KMS-11 (cell line): ENCODE measurements around the gene MED15.

ENCODE experiments used
- H2AFZ ChIP-seq: fragments of 200-600 bp; sonication (generic); 2 replicates; pipeline ENCODE4 v1.6.1; 2016; ENCODE audit warnings: antibody characterized with exemption, mixed run types, low read depth
- H3K27ac ChIP-seq: fragments of 200-600 bp; sonication (generic); 2 replicates; pipeline ENCODE4 v1.6.1; 2016; ENCODE audit warnings: mild to moderate bottlenecking, mixed run types
- H3K27me3 ChIP-seq: fragments of 200-600 bp; sonication (generic); 2 replicates; pipeline ENCODE4 v1.6.1; 2017; ENCODE audit warnings: mild to moderate bottlenecking, low read depth, mixed run types, moderate library complexity; ENCODE audit not compliant: insufficient read depth
- H3K36me3 ChIP-seq: fragments of 200-600 bp; sonication (generic); 2 replicates; pipeline ENCODE4 v1.6.1; 2017; ENCODE audit warnings: mild to moderate bottlenecking, mixed run types; ENCODE audit not compliant: insufficient read depth
- H3K4me1 ChIP-seq: fragments of 200-600 bp; sonication (generic); 2 replicates; pipeline ENCODE4 v1.6.1; 2016; ENCODE audit warnings: mild to moderate bottlenecking, low read depth, mixed run types; ENCODE audit not compliant: poor library complexity, severe bottlenecking
- H3K4me2 ChIP-seq: fragments of 200-600 bp; sonication (generic); 2 replicates; pipeline ENCODE4 v1.7.0; 2016; ENCODE audit warnings: mild to moderate bottlenecking, mixed run types
- H3K4me3 ChIP-seq: fragments of 200-600 bp; sonication (generic); IDR thresholded peaks from 2 replicates; pipeline ENCODE4 v1.6.1; 2017; ENCODE audit warnings: low read depth, low read length, mixed read lengths; ENCODE audit not compliant: insufficient read depth
- H3K79me2 ChIP-seq: fragments of 200-600 bp; sonication (generic); 2 replicates; pipeline ENCODE4 v1.6.1; 2016; ENCODE audit warnings: low read depth, mixed run types; ENCODE audit not compliant: insufficient read depth
- H3K9ac ChIP-seq: fragments of 200-600 bp; sonication (generic); 2 replicates; pipeline ENCODE4 v1.6.1; 2016; ENCODE audit warnings: mild to moderate bottlenecking, mixed run types
- H4K20me1 ChIP-seq: fragments of 200-600 bp; sonication (generic); 2 replicates; pipeline ENCODE4 v1.6.1; 2016; ENCODE audit warnings: mild to moderate bottlenecking, mixed run types; ENCODE audit not compliant: insufficient read depth
- CTCF ChIP-seq: fragments of 200-600 bp; sonication (generic); conservative IDR thresholded peaks from 2 replicates; pipeline ENCODE4 v1.6.1; 2017; ENCODE audit warnings: low read depth, mild to moderate bottlenecking, antibody characterized with exemption, low read length, moderate library complexity, mixed read lengths

MED15 gene

GRCh38 chr22:20606041-20606783 lies 98.8 kb downstream of the MED15 start:
- peak overlapping the region; percentile 28; the same call in 1 of the 2 replicates for H2AFZ ChIP-seq

GRCh38 chr22:20606784-20607128 lies 99.3 kb downstream of the MED15 start:
- Histone ChIP-seq H3K79me2 (no peaks in the 10 kb centered on the region), H4K20me1 (no peaks in the 10 kb centered on the region), H3K4me3 (no peak overlapping the region), H3K27ac (no peak overlapping the region), H3K4me1 (peaks cover 13% of the 10 kb centered on the region), H3K36me3 (no peaks in the 10 kb centered on the region), H3K4me2 (no peak overlapping the region), H3K9ac (no peak overlapping the region), H3K27me3 (no peaks in the 10 kb centered on the region), H2AFZ (peak overlapping the region; percentile 28; the same call in 1 of the 2 replicates)
- no peak for TF ChIP-seq CTCF

More at GRCh38 chr22:20606041-20606783, 98.8 kb downstream of the MED15 start:
- 0 out of 2 replicates have a peak overlapping the region, but pooled peaks have one; percentile 13 for H3K4me2 ChIP-seq
- no peak overlapping the region for H3K9ac ChIP-seq
- peak; percentile 77 for TF ChIP-seq CTCF
- no peak overlapping the region for H3K27ac ChIP-seq
- H3K36me3 ChIP-seq: no peaks in the 10 kb centered on the region
- H4K20me1 ChIP-seq: no peaks in the 10 kb centered on the region
- H3K4me3 ChIP-seq: no peak overlapping the region
- peaks cover 13% of the 10 kb centered on the region for H3K4me1 ChIP-seq
- H3K79me2 ChIP-seq: no peaks in the 10 kb centered on the region
- no peaks in the 10 kb centered on the region for H3K27me3 ChIP-seq

GRCh38 chr22:20607157-20607907 lies 99.9 kb downstream of the MED15 start:
- H3K4me3 ChIP-seq: no peak overlapping the region
- H3K36me3 ChIP-seq: no peaks in the 10 kb centered on the region
- no peaks in the 10 kb centered on the region for H3K27me3 ChIP-seq
- TF ChIP-seq CTCF: no peak
- peaks cover 13% of the 10 kb centered on the region for H3K4me1 ChIP-seq
- H2AFZ ChIP-seq: no peak overlapping the region
- no peak overlapping the region for H3K9ac ChIP-seq
- no peak overlapping the region for H3K27ac ChIP-seq
- no peaks in the 10 kb centered on the region for H3K79me2 ChIP-seq
- no peaks in the 10 kb centered on the region for H4K20me1 ChIP-seq
- H3K4me2 ChIP-seq: no peak overlapping the region

GRCh38 chr22:20610243-20610686 lies 102.9 kb downstream of the MED15 start:
- Histone ChIP-seq H3K4me2 (no peak overlapping the region), H3K36me3 (no peaks in the 10 kb centered on the region), H2AFZ (no peak overlapping the region), H3K27me3 (no peaks in the 10 kb centered on the region), H3K79me2 (no peaks in the 10 kb centered on the region), H3K9ac (no peak overlapping the region), H3K27ac (no peak overlapping the region), H3K4me1 (peaks cover 13% of the 10 kb centered on the region), H4K20me1 (no peaks in the 10 kb centered on the region), H3K4me3 (no peak overlapping the region)
- TF ChIP-seq CTCF: no peak
